Omental fat pad (tissue), 4 donors: ENCODE data around the gene OR11L1. TPM values are rescaled to one million over a fixed set of nuclear protein-coding genes. Genes with fewer than 3 reads are reported as not detected.

ENCODE experiments used
- ATAC-seq: fragments of 150-250 bp; one replicate; pipeline ENCODE4 v1.9.1; 2016; ENCODE audit warnings: mild to moderate bottlenecking, moderate library complexity; ENCODE audit not compliant: low FRiP score
- DNase-seq: peaks from one replicate; pipeline ENCODE4 v3.0.0-alpha.2; 2019; ENCODE audit warnings: low spot score
- CTCF ChIP-seq, 3 donors: fragments of 450-650 bp; IDR thresholded peaks; one replicate each; pipeline ENCODE4 v1.5.1; 2016 to 2017; ENCODE audit warnings: antibody characterized with exemption in 3 of 3, mild to moderate bottlenecking in 3 of 3, moderate library complexity in 2 of 3
- total RNA-seq, 4 donors: library from RNA; depleted of rRNA; stranded (reverse); fragments of >200 nt; gene quantifications; one replicate each; pipeline ENCODE4 v1.1.0, GENCODE V29; 2016

Gene OR11L1
- total RNA-seq, result not detected

GRCh38 chr1:247841796-247842195, at the start of gene OR11L1:
OR11L1 (minus strand) TSS chr1:247841896; CDS start chr1:247841896, 0 bp downstream.
- no peak for ATAC-seq
- DNase-seq, result no peak
- no peak for TF ChIP-seq CTCF (IDR thresholded peaks at IDR 0.05)

- no peak for TF ChIP-seq CTCF (IDR thresholded peaks at IDR 0.05)
- no peak for DNase-seq
- no peak for ATAC-seq
Observed at GRCh38 chr1:247884797-247885413, 43.2 kb upstream of the OR11L1 start.

- no peak for TF ChIP-seq CTCF (IDR thresholded peaks at IDR 0.05)
- DNase-seq (no peak), ATAC-seq (no peak)
Observed at GRCh38 chr1:247883346-247883745, 41.6 kb upstream of the OR11L1 start.

GRCh38 chr1:247865416-247865815, 23.7 kb upstream of the OR11L1 start:
- DNase-seq, result no peak
- no peak for TF ChIP-seq CTCF (IDR thresholded peaks at IDR 0.05)

GRCh38 chr1:247864644-247865043, 22.9 kb upstream of the OR11L1 start:
- TF ChIP-seq CTCF (IDR thresholded peaks at IDR 0.05), result no peak
- ATAC-seq (no peak), DNase-seq (no peak)

More at GRCh38 chr1:247865416-247865815, 23.7 kb upstream of the OR11L1 start:
- ATAC-seq, result no peak

GRCh38 chr1:247862756-247863155, 21.1 kb upstream of the OR11L1 start:
- no peak for TF ChIP-seq CTCF (IDR thresholded peaks at IDR 0.05)
- no peak for DNase-seq
- no peak for ATAC-seq

DNA sequence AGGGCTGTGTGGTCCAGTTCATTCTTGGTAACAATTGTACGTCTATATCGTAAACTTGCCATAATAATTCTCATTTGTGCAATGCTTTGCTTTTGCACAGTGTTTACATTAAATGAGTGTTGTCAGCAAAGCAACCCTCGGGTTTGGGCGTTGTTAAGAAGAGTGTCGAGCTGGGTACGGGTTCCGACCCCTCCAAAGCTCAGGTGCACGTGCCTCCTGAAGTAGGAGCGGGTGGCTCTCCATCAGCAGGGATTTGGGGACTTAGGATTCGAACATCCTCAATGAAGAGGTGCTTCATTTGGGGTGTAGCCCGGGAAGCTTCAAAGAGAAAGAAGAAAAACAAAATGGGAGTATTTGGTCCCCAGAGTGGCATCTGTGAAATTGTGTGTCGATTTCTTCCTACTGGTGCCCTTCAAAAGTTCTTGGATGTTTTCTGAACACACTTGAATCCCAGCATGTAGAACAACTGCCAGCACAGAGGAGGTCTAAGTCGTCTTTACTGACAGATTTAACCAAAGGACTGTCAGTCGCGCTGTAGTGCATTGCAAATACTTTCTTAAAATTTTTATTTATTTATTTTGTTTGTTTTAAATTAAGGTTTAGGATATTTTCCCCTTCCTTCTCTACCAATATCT, 16.4 kb upstream of the OR11L1 start:
- DNase-seq, result no peak
- TF ChIP-seq CTCF (IDR thresholded peaks at IDR 0.05), result no peak
- no peak for ATAC-seq
